Prostate gland (tissue), 2 donors: Measurements from ENCODE around the gene NEXMIF.

Source experiments
- POLR2AphosphoS5 ChIP-seq: sonication (generic); formaldehyde crosslinking; IDR thresholded peaks from one replicate; pipeline ENCODE4 v1.6.1; 2017; ENCODE audit warnings: antibody characterized with exemption
- TF ChIP-seq, protein P1 (sequence below), 4 experiments: fragments of 200-600 bp in 2 of 4; fragments of 450-650 bp in 2 of 4; sonication (generic) in 2 of 4; IDR thresholded peaks; 1 replicate in 3 of 4; 2 replicates in 1 of 4; pipeline ENCODE4 v1.5.1; 2016 to 2019; ENCODE audit warnings: antibody characterized with exemption in 4 of 4, mild to moderate bottlenecking in 2 of 4, moderate library complexity in 2 of 4

DNA sequence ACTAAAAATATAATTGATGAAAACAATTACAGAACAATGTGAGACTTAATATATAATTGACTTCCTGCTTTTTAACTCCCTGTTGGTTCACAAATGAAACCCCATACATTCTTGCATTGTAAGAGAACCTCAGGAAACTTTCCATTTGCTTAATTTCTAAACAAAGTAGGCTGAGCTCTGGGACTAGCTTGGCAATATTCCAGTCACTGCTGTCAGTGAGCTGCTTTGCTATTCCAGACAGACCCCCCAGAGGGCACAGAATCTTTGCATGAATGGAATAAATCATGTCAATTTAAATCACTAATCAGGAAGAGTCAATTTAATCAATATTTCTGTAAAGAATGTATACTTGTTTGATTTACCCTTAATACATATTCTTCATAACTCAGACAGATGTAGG is 110.6 kb downstream of the NEXMIF start:
- no peak for TF ChIP-seq POLR2AphosphoS5
- TF ChIP-seq, protein P1, sequence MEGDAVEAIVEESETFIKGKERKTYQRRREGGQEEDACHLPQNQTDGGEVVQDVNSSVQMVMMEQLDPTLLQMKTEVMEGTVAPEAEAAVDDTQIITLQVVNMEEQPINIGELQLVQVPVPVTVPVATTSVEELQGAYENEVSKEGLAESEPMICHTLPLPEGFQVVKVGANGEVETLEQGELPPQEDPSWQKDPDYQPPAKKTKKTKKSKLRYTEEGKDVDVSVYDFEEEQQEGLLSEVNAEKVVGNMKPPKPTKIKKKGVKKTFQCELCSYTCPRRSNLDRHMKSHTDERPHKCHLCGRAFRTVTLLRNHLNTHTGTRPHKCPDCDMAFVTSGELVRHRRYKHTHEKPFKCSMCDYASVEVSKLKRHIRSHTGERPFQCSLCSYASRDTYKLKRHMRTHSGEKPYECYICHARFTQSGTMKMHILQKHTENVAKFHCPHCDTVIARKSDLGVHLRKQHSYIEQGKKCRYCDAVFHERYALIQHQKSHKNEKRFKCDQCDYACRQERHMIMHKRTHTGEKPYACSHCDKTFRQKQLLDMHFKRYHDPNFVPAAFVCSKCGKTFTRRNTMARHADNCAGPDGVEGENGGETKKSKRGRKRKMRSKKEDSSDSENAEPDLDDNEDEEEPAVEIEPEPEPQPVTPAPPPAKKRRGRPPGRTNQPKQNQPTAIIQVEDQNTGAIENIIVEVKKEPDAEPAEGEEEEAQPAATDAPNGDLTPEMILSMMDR (IDR thresholded peaks at IDR 0.05), result no peak
